GM18907 (cell line): ENCODE measurements around the gene IP6K2.

Source experiments
- ATAC-seq: cut with Tn5 transposase; IDR thresholded peaks from one replicate; pipeline ENCODE4 v1.9.1; 2021; ENCODE audit warnings: mild to moderate bottlenecking, moderate library complexity; ENCODE audit not compliant: unreplicated experiment

Gene IP6K2

DNA sequence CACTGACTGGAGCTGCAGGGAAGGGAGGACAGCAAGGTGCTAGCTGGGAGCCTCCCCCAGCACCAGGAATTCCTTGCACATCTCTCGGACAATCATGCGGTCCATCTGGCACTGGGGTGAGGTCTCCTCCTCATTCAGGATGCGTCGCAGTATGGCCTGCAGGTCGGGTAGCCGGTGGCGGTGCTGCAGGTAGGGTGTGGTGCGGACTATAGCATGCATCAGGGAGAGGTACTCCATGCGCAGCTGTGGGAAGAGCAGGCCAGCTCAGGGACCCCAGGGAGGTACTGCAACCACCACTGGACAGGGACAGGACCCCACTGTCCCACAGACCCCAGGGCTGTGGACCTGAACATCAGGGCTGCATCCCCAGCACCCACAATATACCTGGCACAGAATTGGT is 42.5 kb downstream of the IP6K2 start:
- ATAC-seq: no peak

DNA sequence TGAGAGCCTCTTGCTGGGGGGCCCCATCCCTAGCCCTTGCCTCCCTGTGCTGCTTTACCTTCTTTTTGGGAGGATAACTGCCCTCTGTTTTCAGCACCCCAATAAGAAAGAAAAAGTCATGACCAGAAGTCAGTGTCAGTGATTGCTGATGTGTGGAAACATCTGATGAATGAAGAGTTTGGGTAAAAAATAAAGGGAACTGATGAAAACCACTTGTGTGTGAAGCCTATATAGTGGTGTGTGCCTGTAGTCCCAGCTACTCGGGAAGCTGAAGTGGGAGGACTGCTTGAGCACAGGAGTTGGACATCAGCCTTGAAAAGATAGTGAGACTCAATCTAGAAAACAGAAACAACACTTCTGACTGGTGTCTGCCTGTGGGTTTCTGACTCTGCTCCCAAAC is 44.5 kb downstream of the IP6K2 start:
- ATAC-seq: no peak

DNA sequence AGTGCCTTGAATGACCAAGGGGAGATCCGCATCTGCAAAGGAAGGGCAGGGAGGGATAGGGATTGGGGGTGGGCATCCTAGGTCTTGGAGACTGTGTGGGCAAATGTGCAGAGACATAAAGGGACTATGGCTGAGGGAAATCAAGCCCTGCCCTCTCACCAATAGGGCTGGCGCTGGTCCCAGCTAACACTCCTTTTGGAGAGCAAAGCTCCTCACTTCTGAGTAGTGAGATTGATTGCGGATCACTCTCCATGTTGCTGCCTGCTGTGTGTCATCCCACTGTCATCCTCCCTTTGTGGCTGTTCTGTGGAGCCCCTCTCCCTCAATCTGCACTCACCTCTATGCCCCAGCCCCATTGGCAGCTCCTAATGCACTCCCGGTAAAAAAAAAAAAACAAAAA is 52.1 kb downstream of the IP6K2 start:
- ATAC-seq: no peak

GRCh38 chr3:48664313-48664644 is 52.7 kb downstream of the IP6K2 start:
- ATAC-seq: no peak

- peak; percentile 81 for ATAC-seq
Measured at GRCh38 chr3:48663489-48664312, 53.3 kb downstream of the IP6K2 start.

DNA sequence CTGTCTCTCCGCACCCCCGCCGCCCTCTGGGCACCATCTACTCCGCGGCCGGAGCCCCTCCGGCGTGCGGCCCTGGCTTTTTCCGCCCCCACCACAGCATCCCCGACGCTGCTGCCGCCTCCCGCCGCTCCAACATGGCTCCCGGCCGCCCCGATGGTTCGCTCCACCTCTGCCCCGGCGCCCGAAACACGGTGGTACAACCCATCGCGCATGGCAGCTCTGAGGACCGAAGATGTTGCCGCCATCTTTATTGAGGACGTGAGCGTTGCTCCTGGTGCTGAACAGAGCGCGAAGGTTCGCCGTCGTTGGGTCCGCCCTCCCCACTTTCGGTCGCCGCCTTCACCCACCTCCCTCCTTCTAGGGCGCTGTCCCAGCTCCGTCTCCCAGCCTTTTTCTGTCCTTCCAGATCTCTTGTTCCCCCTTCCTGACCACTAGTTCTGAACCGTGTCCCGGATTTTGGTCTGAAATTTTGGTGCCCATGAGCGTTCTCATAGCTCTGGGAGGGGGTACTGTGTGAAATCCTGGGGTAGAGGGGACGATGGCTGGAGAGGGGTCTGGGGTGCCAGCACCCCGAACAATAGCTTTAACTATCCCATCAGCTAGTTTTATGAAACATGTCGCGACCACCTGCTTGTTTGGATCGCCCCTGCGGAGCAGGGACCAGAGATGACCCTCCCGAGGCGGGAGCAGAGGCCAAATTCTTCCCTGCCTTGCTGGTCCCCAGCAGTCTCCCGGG is 54.1 kb downstream of the IP6K2 start, which contains the start of gene CELSR3:
TSS of gene CELSR3 (minus strand) at position 134 of the 736 bp plus-strand sequence. CDS start 252 bp downstream, outside the sequence.
- ATAC-seq: no peak

GRCh38 chr3:48662145-48662752 is 54.8 kb downstream of the IP6K2 start:
- ATAC-seq: no peak

GRCh38 chr3:48661501-48662144 is 55.4 kb downstream of the IP6K2 start:
- ATAC-seq: peak; percentile 42

GRCh38 chr3:48660800-48661400 is 56.1 kb downstream of the IP6K2 start:
- ATAC-seq: no peak

GRCh38 chr3:48656841-48657281 is 60.2 kb downstream of the IP6K2 start:
- ATAC-seq: no peak

DNA sequence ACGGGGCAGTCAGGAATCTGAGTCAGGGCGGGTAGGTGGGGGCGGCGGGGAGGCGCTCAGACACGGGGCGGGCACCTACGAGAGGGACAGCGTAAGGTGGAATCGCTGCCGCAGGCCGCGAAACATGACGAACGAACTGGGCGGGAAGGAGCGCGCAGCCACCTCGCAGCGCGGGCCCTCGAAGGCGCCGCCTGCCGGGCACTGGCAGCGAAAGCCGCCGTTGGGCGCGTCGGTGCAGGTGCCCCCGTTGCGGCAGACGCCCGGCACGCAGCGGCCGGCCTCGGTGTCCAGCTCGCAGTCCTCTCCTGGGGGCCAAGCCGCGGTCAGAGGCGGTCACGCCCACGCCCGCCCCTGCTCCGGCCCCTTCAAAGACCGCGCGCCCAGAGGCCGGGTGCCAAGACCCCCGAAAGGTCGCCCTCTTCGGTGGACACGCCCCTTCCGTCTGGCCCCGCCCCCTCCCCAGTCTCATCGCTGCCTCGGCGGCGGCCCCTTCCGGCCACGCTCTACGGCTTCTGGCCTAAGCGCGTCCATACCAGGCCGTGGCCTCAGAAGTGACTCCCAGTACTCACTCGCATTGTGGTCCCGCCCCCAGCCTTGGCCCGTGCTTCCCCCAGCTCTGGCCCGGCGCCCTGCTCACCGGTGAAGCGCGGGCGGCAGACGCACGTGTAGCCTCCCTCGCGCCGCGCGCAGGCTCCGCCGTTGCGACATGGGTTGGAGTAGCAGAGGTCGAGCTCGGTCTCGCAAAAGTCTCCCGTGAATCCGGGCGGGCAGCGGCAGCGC is 60.8 kb downstream of the IP6K2 start:
- peak; percentile 45 for ATAC-seq

GRCh38 chr3:48655606-48656005 is 61.4 kb downstream of the IP6K2 start:
- ATAC-seq: no peak

DNA sequence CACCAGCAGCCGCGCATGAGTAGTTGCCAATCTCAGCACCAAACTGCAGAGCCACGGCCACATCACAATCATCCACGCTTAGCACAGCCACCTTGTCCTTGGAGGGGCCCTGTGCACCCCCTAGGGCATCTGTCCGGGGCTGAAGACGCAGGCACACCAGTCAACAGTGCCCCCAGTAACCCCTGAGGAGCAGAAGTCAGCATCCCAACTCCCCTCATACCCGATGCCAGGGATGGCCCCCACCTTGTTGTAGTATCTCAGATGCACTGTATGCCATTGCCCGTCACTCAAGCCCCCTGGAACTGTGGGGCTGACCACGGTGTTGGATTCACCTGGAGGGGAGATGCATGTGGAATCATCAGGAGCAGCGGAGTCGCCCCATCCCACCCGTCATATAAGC is 62.0 kb downstream of the IP6K2 start:
- ATAC-seq: no peak

DNA sequence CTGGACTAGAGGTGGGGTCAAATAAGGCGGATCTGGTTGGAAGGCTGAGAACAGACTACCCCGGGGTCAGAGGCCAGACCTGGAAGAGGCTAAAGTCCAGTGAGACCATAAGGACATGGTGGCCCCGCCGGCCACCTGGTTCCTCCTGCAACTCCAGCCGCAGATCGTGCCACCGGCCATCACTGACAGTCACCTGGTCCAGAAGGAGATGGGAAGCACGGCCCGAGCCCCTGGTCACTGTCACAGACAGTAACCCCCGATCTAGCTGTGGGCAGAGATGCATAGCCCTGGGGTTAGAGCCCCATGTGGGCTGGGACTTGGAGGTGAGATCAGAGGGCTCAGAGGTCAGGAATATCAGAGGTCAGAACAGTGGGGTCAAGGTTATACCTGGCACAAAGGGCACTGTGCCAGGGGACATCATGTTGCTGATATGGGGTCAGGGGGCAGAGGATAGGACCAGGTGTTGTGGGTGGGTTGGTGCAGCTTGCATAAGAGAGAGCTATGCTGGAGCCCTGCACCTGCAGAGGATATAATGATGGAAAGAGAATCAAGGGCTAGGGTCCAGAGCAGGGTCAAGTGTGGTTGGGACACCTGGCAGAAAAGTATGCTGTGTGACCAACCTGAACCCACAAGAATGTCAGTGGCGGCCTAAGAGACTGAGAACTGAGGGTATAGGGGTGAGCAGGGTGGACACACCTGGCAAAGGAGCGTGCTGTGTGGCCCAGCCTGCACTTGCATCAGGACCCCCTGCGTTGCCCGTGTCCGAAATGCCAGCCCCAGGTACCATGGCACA is 63.9 kb downstream of the IP6K2 start:
- no peak for ATAC-seq

DNA sequence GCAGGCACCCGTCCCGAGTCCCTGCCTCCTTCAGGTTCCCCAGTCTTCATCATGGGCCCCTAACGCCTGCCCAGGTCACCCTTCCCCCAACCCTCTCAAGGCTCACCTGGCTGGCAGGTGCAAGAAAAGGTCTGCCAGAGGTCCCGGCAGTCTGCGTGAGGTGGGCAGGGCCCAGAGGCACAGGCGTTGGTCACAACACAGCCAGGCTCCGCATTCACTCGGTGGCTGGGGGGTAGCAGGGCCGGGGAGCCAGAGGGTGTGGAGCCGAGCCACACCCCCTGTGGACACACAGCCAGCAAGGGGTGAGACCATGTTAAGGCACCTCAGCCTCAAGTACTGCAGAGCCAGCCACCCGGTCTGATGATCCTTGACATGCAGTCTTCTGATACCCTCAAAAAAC is 65.2 kb downstream of the IP6K2 start:
- ATAC-seq: no peak

DNA sequence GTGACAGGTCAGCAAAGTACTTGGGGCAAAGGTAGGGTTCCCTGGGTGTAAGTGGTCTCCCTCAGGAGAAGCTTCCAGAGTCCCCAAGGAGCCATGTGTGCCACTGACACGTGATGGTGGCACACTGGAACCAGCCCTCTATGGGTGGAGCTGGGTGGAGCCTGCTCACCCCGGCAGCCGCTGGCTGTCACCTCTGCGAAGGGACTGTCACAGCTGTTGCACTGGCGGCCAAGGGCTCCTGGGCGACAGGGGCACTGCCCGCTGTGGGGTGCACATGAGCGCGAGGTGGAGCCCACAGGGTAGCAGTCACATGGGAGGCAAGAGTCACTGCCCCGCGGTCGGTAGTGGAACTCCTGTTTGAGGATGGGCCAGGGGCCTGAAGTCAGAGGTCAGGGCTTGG is 66.3 kb downstream of the IP6K2 start:
- no peak for ATAC-seq

DNA sequence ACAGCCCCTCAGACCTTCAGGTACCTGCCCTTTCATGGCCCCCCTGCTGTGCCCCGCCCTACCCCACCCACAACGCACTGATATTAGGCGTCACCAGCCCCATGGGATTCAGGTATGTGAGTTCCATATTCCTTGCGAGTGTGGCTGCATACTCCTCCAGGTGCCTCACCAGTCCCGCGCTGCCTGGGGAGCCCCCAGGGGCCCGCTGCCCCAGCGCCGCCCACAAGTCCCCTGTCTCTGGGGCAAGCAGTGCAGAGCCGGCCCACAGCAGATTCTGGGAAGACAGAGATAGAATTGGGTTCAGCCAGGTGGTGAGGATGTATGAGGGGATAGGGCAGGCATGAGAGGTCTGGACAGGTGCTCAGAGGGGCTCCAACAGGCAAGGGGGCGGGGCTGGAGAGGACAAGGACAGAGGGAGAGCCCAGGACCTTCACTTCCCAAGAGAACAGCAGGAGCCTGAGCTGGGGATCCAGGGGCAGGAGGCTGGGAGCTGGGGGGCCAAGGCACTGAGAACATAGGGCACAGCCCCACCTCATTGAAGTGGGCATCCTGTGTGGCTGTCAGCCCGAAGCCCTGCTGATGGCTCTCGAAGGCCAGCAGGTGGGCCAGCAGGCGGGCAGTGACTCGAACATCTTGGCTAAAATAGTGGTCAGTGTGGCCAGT is 68.7 kb downstream of the IP6K2 start:
- ATAC-seq: no peak

GRCh38 chr3:48647714-48648113 is 69.3 kb downstream of the IP6K2 start:
- no peak for ATAC-seq
